CD4-positive, alpha-beta T cell treated with Interleukin-1 beta for 1 hour (primary cell): ENCODE data around the gene GOLGA8S.
"Not testable (repeated sequence)": the region's sequence is repeated elsewhere in the genome, so short reads cannot be mapped to it uniquely, and the experiment has no call there.

Source experiments
- DNase-seq, 2 donors: peaks; one replicate each; pipeline ENCODE4 v3.0.0-alpha.2; 2020 to 2022

Gene GOLGA8S

DNA sequence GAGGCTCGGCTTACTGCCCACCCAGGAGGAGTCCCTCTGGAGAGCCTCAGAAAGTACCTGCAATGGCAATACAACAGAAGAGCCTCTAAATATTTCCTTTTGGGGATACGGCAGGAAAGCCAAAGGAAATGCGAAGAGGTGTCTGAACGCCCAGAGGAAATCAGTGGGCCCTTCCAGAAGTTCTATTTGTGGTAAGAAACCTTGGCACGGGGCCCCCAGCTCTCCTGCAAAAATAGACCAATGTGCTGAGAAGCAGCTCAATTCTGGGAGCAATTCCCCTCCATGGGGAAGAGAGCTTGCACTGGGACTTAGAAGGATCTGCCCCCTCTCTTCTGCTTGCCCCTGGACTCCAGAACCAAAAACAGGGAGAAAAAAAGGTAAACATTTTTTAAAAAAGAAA, 44.7 kb downstream of the GOLGA8S start:
- not testable (repeated sequence) for DNase-seq

DNA sequence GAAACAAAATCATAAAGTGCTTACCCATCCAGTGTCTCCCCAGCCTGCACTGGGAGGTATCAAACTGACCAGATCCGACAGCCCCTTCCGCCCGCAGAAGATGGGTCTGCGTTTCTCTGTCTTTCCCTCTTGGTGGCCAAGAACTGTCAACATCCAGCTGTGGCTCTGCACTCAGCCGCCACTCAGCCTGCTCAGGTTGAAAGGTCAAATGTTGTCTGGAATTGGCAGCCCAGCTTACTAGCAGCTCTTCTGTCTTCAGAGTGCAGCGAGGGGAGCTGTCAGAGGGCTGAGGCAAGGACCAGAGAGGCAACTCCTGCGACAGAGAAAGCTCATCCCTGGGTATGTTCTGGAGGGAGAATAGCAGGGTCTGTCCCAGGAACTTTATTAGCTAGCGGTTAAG, 47.1 kb downstream of the GOLGA8S start:
- DNase-seq = no peak

DNA sequence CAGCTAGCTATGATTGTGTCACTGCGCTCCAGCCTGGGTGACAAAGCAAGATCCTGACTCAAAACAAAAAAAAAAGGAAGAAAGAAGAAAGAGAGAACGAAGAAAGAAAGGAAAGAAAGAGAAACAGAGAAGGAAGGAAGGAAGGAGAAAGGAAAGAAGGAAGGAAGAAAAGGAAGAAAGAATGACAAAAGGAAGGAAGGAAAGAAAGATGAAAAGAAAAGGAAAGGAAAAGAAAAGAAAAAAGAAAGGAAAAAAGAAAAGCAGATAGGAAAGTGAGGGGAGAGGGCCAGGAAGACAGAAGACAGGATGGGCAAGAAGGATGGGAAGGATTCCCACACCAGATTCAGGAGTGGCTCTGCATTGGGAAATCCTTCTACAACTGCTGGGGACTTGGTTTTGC, 47.6 kb downstream of the GOLGA8S start:
- DNase-seq = no peak

GRCh38 chr15:23402544-23402943, 48.0 kb downstream of the GOLGA8S start:
- no peak for DNase-seq

- DNase-seq = no peak
Measured at GRCh38 chr15:23403550-23403949, 49.0 kb downstream of the GOLGA8S start.

DNA sequence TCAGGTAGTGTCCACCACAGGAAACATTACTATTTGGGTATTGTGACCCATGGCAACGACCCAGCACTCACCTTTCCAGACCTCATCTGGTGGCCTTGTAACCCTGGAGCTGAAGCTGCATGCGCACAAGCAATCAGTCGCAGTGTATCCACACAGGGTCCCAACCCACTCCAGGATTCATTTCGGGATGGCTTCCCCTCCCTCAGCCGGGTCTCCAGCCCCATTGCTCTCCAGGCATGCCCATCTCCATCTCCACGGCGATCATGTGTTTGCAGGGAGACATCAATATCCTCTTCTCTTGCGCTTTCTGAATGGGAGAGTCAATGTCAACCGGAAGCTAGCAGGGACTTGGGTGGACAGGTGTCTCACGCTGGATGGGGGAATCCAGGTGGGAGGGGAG, 57.3 kb downstream of the GOLGA8S start:
- no peak for DNase-seq

DNA sequence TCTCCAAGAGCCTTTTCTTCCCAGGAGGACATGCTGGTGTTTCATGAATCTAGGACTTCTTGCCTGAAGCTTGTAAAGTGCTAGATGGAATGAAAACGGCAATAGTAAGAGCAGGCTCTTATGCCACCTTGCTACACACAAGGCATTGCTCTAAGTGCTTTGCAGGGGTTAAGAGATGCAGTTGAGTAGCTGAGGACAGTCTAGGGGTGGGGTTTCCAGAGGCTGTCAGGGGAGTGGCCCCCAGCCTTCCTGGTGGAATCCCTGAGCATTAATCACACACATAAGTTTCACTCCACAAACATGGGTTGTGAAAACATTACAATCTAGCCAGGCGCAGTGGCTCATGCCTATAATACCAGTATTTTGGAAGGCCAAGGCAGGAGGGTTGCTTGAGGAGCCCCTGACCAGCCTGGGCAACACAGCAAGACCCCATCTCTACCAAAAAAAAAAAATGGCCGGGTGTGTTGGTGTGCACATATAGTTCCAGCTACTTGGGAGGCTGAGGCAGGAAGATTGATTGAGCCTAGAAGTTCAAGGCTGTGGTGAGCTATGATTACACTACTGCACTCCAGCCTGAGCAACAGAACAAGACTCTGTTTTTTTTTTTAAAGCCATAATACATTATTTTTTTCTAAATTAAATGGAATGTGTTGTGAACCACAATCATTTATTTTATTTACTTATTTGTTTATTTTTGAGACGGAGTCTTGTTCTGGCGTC, 58.5 kb downstream of the GOLGA8S start:
- not testable (repeated sequence) for DNase-seq
